Choroid plexus epithelial cell (primary cell): ENCODE measurements around the gene FSD2.
A peak's percentile ranks its signal among the peaks of the same experiment; 100 is the strongest.

Experiments
- DNase-seq: peaks from one replicate; pipeline ENCODE4 v3.0.0-alpha.2; 2010; ENCODE audit warnings: low read depth
- H3K4me3 ChIP-seq: 2 replicates; pipeline ENCODE4 v1.5.1; 2011; ENCODE audit warnings: low read depth, mild to moderate bottlenecking, control low read depth, low read length, moderate library complexity
- CTCF ChIP-seq: conservative IDR thresholded peaks from 2 replicates; pipeline ENCODE4 v1.5.1; 2011; ENCODE audit warnings: low read depth, mild to moderate bottlenecking, control low read depth, inconsistent platforms, low read length, moderate library complexity

The FSD2 gene

DNA sequence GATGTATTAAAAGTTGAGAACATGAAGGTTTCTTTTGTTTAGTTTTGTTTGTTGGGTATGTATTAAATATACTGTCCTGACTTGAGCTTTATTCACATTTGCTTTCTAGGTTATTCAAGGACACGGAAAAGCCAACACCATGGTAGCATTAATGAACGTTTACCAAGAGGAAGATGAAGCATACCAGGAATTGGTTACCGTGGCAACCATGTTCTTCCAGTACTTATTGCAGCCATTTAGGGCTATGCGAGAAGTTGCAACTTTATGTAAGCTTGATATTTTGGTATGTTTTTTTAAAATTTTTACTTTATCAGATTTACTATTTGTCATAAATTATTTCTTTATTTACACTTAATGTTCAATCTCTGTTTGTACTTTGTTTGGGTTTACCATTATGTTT is 7.1 kb upstream of the FSD2 start:
- DNase-seq, result no peak
- no peak for TF ChIP-seq CTCF
- H3K4me3 ChIP-seq, result no peak overlapping the region

GRCh38 chr15:82810890-82811426 is 5.1 kb upstream of the FSD2 start:
- peak overlapping the region; percentile 98 for H3K4me3 ChIP-seq
- TF ChIP-seq CTCF, result no peak
- DNase-seq, result peak; percentile 27

- H3K4me3 ChIP-seq, result peak overlapping the region; percentile 98
- no peak for TF ChIP-seq CTCF
- peak; percentile 82 for DNase-seq
These were observed 4.4 kb upstream of the FSD2 start for GRCh38 chr15:82810061-82810889.

DNA sequence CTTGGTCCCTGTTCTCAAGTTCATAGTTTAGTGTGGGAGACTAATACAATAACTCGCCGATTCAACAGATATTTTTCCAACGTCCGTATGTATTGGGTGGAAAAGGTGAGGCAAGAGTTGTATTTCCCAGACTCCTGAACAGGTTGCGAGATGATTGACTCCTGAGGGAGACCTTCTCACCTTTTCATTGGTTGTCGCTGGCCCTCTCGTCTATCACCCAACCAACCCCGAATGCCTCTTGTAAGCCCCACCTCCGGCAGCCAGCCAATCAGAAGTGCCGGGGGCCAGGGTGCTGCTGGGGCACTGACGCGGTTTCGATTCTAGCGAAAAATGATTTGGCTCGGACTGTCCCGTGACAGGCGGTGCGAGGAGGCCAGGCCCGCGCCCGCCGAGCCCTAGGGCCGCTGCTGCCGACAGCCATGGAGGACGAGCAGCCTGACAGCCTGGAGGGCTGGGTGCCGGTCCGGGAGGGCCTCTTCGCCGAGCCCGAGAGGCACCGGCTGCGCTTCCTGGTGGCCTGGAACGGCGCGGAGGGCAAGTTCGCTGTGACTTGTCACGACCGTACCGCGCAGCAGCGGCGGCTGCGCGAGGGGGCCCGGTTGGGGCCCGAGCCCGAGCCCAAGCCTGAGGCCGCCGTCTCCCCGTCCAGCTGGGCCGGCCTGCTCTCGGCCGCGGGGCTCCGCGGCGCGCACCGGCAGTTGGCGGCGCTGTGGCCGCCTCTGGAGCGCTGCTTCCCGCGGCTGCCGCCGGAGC is 3.6 kb upstream of the FSD2 start, which contains the start of gene WHAMM:
WHAMM (plus strand) TSS at position 321 of the 753 bp plus-strand sequence; CDS start at position 420, 99 bp downstream.
- no peak for TF ChIP-seq CTCF
- peak; percentile 99 for DNase-seq
- H3K4me3 ChIP-seq, result peak within 1 kb of the TSS; percentile 98

- TF ChIP-seq CTCF, result no peak
- H3K4me3 ChIP-seq, result no peak overlapping the region
- DNase-seq, result no peak
These were observed 2.8 kb upstream of the FSD2 start for GRCh38 chr15:82808634-82809041.

GRCh38 chr15:82807920-82808633 is 2.2 kb upstream of the FSD2 start:
- H3K4me3 ChIP-seq, result no peak overlapping the region
- DNase-seq, result no peak
- TF ChIP-seq CTCF, result no peak
